Measurements from ENCODE around the gene BTBD2. TPM values are rescaled to one million over a fixed set of nuclear protein-coding genes. Genes with fewer than 3 reads are reported as not detected.
A peak's percentile ranks its signal among the peaks of the same experiment; 100 is the strongest.

BTBD2 gene
- total and polyA plus RNA-seq, 2 of the 13 experiments (the other 11 are each of a cell fraction or from before 2014, with no cell fraction given) = 28.1 to 45.3 TPM

DNA sequence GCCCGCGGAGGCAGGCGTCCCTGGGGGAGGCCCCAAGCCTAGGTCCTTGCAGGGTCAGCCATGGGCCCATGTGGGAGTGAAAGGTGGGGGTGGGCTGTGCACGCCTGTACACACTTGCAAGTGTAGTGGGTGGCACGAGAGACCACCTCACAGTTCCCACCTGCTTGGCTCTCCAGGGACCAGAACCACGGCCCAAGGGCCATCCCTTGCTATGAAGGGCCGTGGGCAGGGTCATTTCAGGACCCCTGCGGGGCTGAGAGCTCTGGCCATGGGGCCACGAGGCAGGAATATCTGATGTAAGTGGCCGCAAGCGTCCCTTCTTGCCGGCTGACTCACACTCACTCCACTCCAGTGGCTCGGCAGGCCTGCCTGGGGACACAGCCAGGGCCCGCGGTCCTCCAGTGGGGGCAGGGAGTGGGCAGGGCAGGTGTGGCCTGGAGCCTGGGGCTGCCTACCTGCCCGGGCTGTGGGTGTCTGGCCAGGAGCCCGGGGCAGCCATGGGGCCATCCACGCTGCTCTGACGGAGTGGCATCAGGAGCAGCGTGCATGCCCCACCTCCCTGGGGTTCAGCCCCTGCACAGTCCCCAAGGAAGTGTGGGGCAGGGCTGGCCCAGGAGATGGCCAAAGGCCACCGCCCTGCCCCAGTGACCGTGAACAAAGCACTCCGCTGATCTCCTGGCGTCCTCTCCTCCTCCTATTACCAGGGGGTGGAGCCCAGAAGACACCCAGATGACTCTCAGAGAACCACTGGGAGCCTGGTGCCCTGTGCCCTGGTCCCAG is 44.1 kb upstream of the BTBD2 start (continued):
- TF ChIP-seq, protein P1, sequence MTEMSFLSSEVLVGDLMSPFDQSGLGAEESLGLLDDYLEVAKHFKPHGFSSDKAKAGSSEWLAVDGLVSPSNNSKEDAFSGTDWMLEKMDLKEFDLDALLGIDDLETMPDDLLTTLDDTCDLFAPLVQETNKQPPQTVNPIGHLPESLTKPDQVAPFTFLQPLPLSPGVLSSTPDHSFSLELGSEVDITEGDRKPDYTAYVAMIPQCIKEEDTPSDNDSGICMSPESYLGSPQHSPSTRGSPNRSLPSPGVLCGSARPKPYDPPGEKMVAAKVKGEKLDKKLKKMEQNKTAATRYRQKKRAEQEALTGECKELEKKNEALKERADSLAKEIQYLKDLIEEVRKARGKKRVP (CRISPR knock-in tag; IDR thresholded peaks at IDR 0.05) = peak in 1 of 2 experiments; percentile 99; a peak in 2 of 4 replicates
- TF ChIP-seq, protein P2, sequence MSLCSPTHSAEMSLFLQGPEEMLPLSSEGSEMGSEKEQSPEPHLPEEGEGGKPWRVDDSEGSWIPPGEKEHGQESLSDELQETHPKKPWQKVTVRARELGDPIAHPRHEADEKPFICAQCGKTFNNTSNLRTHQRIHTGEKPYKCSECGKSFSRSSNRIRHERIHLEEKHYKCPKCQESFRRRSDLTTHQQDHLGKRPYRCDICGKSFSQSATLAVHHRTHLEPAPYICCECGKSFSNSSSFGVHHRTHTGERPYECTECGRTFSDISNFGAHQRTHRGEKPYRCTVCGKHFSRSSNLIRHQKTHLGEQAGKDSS (CRISPR knock-in tag; IDR thresholded peaks at IDR 0.05; ENCODE audit: borderline replicate concordance, low read depth) = peak; percentile 84
- TF ChIP-seq PAWR (CRISPR knock-in tag; IDR thresholded peaks at IDR 0.05; ENCODE audit: borderline replicate concordance) (no peak), ZNF367 (CRISPR knock-in tag; IDR thresholded peaks at IDR 0.05; ENCODE audit: borderline replicate concordance) (no peak), JARID2 (CRISPR knock-in tag; IDR thresholded peaks at IDR 0.05; ENCODE audit: insufficient replicate concordance) (no peak), SUZ12 (IDR thresholded peaks at IDR 0.05; ENCODE audit: low read depth, low read length) (no peak), U2AF2 (IDR thresholded peaks at IDR 0.05; ENCODE audit: low read depth, low read length) (no peak), SRSF4 (IDR thresholded peaks at IDR 0.05; ENCODE audit: low read depth, low read length, poor library complexity, severe bottlenecking) (no peak), RBM22 (optimal IDR thresholded peaks at IDR 0.05; ENCODE audit: low read length) (peak; percentile 27), ETV5 (CRISPR knock-in tag; IDR thresholded peaks at IDR 0.05; ENCODE audit: borderline replicate concordance) (no peak; the same call in 1 of the 2 replicates), ZNF773 (CRISPR knock-in tag; IDR thresholded peaks at IDR 0.05; ENCODE audit: borderline replicate concordance) (no peak), HNRNPH1 (optimal IDR thresholded peaks at IDR 0.05; ENCODE audit: low read depth, low read length) (no peak), RBM39 (IDR thresholded peaks at IDR 0.05; ENCODE audit: low read depth, low read length, poor library complexity, severe bottlenecking) (peak; percentile 16), FOSL2 (CRISPR knock-in tag; IDR thresholded peaks at IDR 0.05) (peak; percentile 97), PRPF4 (IDR thresholded peaks at IDR 0.05; ENCODE audit: low read depth, low read length, poor library complexity, severe bottlenecking) (no peak), ZSCAN20 (CRISPR knock-in tag; IDR thresholded peaks at IDR 0.05; ENCODE audit: borderline replicate concordance) (no peak), EZH2 (conservative IDR thresholded peaks at IDR 0.05; ENCODE audit: low read depth, low read length) (no peak), YEATS4 (CRISPR knock-in tag; IDR thresholded peaks at IDR 0.05; ENCODE audit: borderline replicate concordance) (peak; percentile 74), HNF4G (IDR thresholded peaks at IDR 0.05; ENCODE audit: borderline replicate concordance, low read depth, low read length) (no peak; the same call in 1 of the 2 replicates), HNF4G (CRISPR knock-in tag; IDR thresholded peaks at IDR 0.05; ENCODE audit: borderline replicate concordance, low read depth) (peak; percentile 26; the same call in 1 of the 2 replicates), ZNF616 (CRISPR knock-in tag; IDR thresholded peaks at IDR 0.05; ENCODE audit: low read depth) (no peak), NFIC (IDR thresholded peaks at IDR 0.05; ENCODE audit: low read length) (no peak), SETDB1 (CRISPR knock-in tag; IDR thresholded peaks at IDR 0.05; ENCODE audit: borderline replicate concordance) (no peak)
- TF ChIP-seq, protein P3, sequence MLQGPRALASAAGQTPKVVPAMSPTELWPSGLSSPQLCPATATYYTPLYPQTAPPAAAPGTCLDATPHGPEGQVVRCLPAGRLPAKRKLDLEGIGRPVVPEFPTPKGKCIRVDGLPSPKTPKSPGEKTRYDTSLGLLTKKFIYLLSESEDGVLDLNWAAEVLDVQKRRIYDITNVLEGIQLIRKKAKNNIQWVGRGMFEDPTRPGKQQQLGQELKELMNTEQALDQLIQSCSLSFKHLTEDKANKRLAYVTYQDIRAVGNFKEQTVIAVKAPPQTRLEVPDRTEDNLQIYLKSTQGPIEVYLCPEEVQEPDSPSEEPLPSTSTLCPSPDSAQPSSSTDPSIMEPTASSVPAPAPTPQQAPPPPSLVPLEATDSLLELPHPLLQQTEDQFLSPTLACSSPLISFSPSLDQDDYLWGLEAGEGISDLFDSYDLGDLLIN (CRISPR knock-in tag; IDR thresholded peaks at IDR 0.05; ENCODE audit: borderline replicate concordance) = no peak
- TF ChIP-seq, protein P4, sequence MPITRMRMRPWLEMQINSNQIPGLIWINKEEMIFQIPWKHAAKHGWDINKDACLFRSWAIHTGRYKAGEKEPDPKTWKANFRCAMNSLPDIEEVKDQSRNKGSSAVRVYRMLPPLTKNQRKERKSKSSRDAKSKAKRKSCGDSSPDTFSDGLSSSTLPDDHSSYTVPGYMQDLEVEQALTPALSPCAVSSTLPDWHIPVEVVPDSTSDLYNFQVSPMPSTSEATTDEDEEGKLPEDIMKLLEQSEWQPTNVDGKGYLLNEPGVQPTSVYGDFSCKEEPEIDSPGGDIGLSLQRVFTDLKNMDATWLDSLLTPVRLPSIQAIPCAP (CRISPR knock-in tag; IDR thresholded peaks at IDR 0.05; ENCODE audit: low read depth) = no peak

Data from HepG2 (cell line).